ENCODE measurements around the gene FEM1A.

DNA sequence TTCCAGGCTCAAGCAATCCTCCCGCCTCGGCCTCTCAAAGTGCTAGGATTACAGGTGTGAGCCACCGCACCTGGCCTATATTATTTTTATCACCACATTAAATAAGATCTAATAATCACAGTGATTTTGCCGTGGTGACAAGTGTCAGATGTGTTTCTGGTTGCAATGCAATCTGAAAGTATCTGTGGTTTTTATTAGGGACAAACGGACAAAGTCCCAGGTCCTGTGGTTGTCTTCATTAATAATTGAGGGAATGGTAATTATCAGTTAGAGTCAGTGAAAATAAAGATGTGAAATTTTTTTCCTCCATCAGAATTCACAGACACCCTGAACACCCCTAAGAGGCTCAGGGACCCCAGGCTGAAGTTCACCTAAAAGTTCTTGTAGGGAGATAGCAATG, 41.2 kb downstream of the FEM1A start:
- TF ChIP-seq, protein P1, sequence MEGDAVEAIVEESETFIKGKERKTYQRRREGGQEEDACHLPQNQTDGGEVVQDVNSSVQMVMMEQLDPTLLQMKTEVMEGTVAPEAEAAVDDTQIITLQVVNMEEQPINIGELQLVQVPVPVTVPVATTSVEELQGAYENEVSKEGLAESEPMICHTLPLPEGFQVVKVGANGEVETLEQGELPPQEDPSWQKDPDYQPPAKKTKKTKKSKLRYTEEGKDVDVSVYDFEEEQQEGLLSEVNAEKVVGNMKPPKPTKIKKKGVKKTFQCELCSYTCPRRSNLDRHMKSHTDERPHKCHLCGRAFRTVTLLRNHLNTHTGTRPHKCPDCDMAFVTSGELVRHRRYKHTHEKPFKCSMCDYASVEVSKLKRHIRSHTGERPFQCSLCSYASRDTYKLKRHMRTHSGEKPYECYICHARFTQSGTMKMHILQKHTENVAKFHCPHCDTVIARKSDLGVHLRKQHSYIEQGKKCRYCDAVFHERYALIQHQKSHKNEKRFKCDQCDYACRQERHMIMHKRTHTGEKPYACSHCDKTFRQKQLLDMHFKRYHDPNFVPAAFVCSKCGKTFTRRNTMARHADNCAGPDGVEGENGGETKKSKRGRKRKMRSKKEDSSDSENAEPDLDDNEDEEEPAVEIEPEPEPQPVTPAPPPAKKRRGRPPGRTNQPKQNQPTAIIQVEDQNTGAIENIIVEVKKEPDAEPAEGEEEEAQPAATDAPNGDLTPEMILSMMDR (IDR thresholded peaks at IDR 0.05), result no peak
- no peak for TF ChIP-seq POLR2A (IDR thresholded peaks at IDR 0.05)

Data from right lobe of liver (tissue), 4 donors.